ENCODE results near the gene PFDN5.

DNA sequence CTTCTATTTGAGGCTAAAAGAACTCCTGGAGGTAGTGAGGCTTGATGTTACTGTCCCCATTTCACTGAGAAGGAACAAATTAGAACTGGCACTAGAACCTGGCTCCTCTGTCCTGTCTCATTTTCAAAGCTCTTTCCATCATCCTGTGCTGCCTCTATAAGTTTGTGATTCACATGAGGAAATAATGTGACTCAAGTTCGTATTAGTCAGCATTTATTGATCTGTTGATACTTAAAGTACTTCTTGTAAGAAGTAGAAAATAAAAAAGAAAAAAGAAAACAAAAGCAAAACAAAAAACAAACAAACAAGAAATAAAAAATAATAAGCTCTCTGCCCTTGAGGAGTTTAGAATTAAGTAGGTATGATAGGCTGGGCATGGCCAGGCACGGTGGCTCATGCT is 29.6 kb upstream of the PFDN5 start:
- TF ChIP-seq, protein P1, sequence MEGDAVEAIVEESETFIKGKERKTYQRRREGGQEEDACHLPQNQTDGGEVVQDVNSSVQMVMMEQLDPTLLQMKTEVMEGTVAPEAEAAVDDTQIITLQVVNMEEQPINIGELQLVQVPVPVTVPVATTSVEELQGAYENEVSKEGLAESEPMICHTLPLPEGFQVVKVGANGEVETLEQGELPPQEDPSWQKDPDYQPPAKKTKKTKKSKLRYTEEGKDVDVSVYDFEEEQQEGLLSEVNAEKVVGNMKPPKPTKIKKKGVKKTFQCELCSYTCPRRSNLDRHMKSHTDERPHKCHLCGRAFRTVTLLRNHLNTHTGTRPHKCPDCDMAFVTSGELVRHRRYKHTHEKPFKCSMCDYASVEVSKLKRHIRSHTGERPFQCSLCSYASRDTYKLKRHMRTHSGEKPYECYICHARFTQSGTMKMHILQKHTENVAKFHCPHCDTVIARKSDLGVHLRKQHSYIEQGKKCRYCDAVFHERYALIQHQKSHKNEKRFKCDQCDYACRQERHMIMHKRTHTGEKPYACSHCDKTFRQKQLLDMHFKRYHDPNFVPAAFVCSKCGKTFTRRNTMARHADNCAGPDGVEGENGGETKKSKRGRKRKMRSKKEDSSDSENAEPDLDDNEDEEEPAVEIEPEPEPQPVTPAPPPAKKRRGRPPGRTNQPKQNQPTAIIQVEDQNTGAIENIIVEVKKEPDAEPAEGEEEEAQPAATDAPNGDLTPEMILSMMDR (IDR thresholded peaks at IDR 0.05 in 2 of 3, conservative IDR thresholded peaks at IDR 0.05 in 1 of 3; ENCODE audit: control insufficient read depth in 2 of 3, extremely low read depth in 1 of 3, insufficient read depth in 1 of 3, low read depth in 3 of 3, low read length in 3 of 3): no peak
- TF ChIP-seq ATF3 (IDR thresholded peaks at IDR 0.05; ENCODE audit: borderline replicate concordance, extremely low read depth, low read depth, low read length) (no peak), EZH2 (IDR thresholded peaks at IDR 0.05; ENCODE audit: borderline replicate concordance, control insufficient read depth, low read depth, low read length) (no peak), MAX (IDR thresholded peaks at IDR 0.05; ENCODE audit: low read depth, low read length) (no peak), FOS (IDR thresholded peaks at IDR 0.05; ENCODE audit: borderline replicate concordance, extremely low read depth, insufficient read length) (no peak), FOXM1 (IDR thresholded peaks at IDR 0.05; ENCODE audit: low read depth, low read length) (no peak), GABPA (IDR thresholded peaks at IDR 0.05; ENCODE audit: low read depth) (no peak), NRF1 (conservative IDR thresholded peaks at IDR 0.05; ENCODE audit: low read depth, low read length) (no peak)

Data from GM12878 (cell line).